HL-60 (cell line): Measurements from ENCODE around the gene CTBP2.

Source experiments
- DNase-seq, 2 experiments: peaks; one replicate each; pipeline ENCODE4 v3.0.0-alpha.2; 2010 to 2020; ENCODE audit warnings: low read depth in 1 of 2, low spot score in 1 of 2
- H3K27ac ChIP-seq: fragments of 250-450 bp; sonication (Bioruptor Pico); replicated peaks from 2 replicates; pipeline ENCODE4 v1.5.1; 2020; ENCODE audit warnings: mild to moderate bottlenecking, moderate library complexity
- H3K27me3 ChIP-seq: fragments of 250-450 bp; sonication (Bioruptor Pico); 2 replicates; pipeline ENCODE4 v1.5.1; 2021; ENCODE audit warnings: mild to moderate bottlenecking, moderate library complexity; ENCODE audit not compliant: insufficient read depth, poor library complexity, severe bottlenecking
- H3K4me3 ChIP-seq: replicated peaks from 2 replicates; pipeline ENCODE4 v1.5.1; 2011; ENCODE audit warnings: mild to moderate bottlenecking, control low read depth, low read length; ENCODE audit not compliant: insufficient read depth
- CTCF ChIP-seq: IDR thresholded peaks from one replicate; pipeline ENCODE4 v1.5.1; 2011; ENCODE audit warnings: low read length, control low read depth, inconsistent platforms; ENCODE audit not compliant: insufficient read depth
- GABPA ChIP-seq: IDR thresholded peaks from 2 replicates; pipeline ENCODE4 v1.6.1; 2012; ENCODE audit warnings: low read depth
- POLR2AphosphoS5 ChIP-seq: IDR thresholded peaks from 2 replicates; pipeline ENCODE4 v1.6.1; 2012; ENCODE audit warnings: low read depth
- REST ChIP-seq: IDR thresholded peaks from 2 replicates; pipeline ENCODE4 v1.6.1; 2012; ENCODE audit warnings: low read depth; ENCODE audit not compliant: insufficient replicate concordance
- SPI1 ChIP-seq: IDR thresholded peaks from 2 replicates; pipeline ENCODE4 v1.6.1; 2012; ENCODE audit warnings: low read depth, mild to moderate bottlenecking, borderline replicate concordance

The CTBP2 gene

GRCh38 chr10:125092564-125093031 is 67.8 kb downstream of the CTBP2 start:
- no peak for DNase-seq
- Histone ChIP-seq H3K27ac (no peak overlapping the region), H3K4me3 (no peak overlapping the region), H3K27me3 (no peaks in the 10 kb centered on the region)
- TF ChIP-seq GABPA: no peak
- TF ChIP-seq CTCF: no peak
- no peak for TF ChIP-seq POLR2AphosphoS5
- no peak for TF ChIP-seq SPI1
- no peak for TF ChIP-seq REST

GRCh38 chr10:125091891-125092290 is 68.5 kb downstream of the CTBP2 start:
- H3K27me3 ChIP-seq: no peaks in the 10 kb centered on the region
- no peak overlapping the region for H3K27ac ChIP-seq
- DNase-seq: no peak
- TF ChIP-seq POLR2AphosphoS5 (no peak), GABPA (no peak), SPI1 (no peak), REST (no peak), CTCF (no peak)
- no peak overlapping the region for H3K4me3 ChIP-seq

- no peak overlapping the region for H3K4me3 ChIP-seq
- TF ChIP-seq CTCF: no peak
- TF ChIP-seq POLR2AphosphoS5: no peak
- DNase-seq: no peak
- H3K27ac ChIP-seq: no peak overlapping the region
- no peaks in the 10 kb centered on the region for H3K27me3 ChIP-seq
Measured at GRCh38 chr10:125089469-125089868, 70.9 kb downstream of the CTBP2 start.

- H3K27me3 ChIP-seq: no peaks in the 10 kb centered on the region
- H3K27ac ChIP-seq: no peak overlapping the region
- no peak overlapping the region for H3K4me3 ChIP-seq
- no peak for DNase-seq
- TF ChIP-seq REST (no peak), GABPA (no peak), SPI1 (no peak), POLR2AphosphoS5 (no peak), CTCF (no peak)
Measured at GRCh38 chr10:125087897-125088215, 72.5 kb downstream of the CTBP2 start.
